ENCODE measurements around the gene INTS11.
A peak's percentile ranks its signal among the peaks of the same experiment; 100 is the strongest.
"Not testable (repeated sequence)": the region's sequence is repeated elsewhere in the genome, so short reads cannot be mapped to it uniquely, and the experiment has no call there.

INTS11 gene

DNA sequence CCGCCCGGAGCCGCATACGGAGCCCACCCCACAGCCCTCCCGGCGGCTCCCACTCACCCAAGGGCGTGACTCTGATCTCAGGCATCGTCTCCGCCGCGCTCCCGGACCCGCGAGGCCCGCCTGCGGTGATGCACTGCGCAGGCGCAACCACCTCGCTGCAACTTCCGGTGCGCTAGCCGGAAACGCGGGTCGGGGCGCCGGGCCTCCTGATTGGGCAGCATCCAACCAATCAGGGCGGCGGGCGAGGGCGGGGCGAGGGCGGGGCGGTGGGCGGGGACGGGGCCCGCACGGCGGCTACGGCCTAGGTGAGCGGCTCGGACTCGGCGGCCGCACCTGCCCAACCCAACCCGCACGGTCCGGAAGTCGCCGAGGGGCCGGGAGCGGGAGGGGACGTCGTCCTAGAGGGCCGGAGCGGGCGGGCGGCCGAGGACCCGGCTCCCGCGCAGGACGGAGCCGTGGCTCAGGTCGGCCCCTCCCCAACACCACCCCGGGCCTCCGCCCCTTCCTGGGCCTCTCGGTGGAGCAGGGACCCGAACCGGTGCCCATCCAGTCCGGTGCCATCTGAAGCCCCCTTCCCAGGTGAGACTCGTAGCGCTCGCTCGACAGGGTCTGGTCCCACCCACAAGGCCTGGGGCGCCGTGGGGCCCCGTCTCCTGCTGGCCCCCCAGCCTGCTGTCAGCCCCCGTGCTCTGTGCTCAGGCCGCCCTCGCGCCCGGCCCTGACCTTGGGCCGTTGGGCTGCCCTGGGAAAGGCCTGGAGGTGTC is at the start of gene INTS11, which contains the start of gene CPTP:
TSS of gene INTS11 (minus strand) at position 137 of the 764 bp plus-strand sequence. CDS start at position 85, 52 bp downstream.
TSS of gene CPTP (plus strand) at position 279 of the 764 bp plus-strand sequence. CDS start 2,109 bp downstream, outside the sequence.
- DNase-seq (ENCODE audit: low read depth in 4 of 4, low spot score in 1 of 4): peak; percentile 89 to 94 (median 94)

GRCh38 chr1:1373815-1374588 is 49.5 kb upstream of the INTS11 start:
- DNase-seq (ENCODE audit: low read depth in 4 of 4, low spot score in 1 of 4): no peak

DNA sequence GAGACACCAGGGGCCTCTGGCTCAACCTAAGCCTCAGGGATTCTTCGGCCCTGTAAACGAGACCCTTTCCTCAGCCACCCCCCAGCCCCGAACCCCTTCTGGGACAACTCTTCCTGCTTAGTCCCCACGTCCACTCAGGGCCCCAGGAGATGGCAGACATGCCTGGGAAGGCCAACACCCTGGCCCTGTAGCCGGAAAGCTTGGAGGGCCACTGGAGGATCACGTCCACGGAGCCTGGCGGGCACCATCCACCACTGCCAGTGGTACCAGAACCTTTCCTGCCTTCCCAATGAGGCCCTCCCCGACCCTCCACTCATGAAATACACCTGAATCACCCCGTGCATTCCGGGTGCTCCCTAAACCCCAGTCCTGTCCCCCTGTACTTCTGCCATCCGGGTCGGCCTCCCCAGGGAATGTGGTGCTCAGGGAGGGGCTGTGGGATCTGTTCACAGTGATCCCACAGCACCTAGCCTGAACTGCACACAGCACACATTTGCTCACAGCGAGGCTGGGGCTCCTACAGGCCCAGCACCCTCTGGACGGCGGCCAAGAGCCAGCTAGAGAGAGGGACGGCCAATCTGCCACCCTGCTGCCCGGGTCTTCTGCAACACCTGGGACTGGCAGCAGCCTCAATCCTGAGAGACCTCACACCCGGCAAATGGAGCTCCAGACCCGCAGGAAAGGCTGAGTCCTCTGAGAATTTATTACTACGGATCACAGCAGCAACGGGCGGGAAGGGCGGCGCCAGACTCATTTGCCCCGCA is 48.8 kb upstream of the INTS11 start:
- DNase-seq (ENCODE audit: low read depth in 4 of 4, low spot score in 1 of 4): no peak

DNA sequence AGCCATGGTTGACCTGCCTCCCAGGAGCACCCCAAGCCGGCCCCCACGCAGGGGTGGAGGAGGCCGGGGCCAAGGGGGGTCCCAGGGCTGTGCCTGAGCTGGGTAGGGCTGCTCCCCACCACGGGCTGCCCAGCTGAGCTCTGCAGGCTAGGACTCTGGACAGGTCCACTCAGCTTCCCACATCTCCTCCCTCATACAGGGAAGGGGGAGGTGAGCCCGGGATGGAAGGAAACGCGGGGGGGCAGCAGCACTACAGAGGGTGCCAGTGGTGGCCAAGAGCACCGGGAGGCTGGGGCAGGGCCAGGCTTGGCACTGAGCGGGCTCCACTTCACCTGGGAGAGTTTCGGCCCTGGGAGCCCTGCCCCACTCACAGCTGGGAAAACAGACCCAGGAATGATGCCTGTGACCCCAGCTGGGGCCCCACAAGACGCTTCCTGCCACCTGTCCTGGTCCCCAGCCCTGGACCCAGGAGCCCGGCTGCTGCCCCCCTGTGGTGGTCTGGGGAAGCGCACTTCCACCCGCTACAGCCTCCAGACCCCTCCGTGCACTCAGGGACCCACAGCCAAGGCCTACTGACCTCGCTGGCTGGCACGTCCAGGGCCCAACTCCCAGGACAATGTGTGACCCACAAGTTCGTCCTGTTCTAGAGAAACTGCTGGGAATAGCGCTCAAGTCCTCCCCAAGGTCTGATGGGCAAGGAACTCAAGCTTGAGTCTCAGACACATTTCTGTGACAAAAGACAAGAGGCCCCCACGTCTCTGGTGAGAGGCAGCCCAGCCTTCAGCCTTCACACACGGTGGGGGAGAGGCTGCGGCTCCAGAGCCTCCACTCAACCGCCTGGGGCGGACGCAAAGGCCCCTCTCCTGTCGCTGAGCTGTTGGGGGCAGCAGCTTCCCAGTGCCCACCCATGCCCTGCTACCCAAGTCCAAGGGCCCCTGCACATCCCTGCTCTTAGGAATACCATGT is 47.6 kb upstream of the INTS11 start:
- peak; percentile 69 to 74 (median 72) for DNase-seq (ENCODE audit: low read depth in 4 of 4, low spot score in 1 of 4)

DNA sequence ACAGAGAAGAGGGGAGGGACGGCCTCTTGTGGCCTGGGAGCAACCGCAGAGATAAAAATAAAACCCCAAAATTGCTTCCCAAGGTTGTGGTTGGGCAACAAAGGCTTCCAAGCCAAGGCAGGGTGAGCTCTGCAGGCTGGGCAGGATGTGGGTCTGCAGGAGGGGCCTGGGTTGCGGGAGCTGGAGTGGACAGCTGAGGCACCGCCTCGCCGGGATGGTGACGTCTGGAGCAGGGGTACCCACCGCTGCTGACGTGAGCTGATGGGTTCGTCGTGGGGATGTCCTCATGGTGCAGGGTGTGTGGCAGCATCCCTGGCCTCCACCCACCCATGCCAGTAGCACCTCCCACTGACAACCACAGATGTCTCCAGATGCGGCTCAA is 46.9 kb upstream of the INTS11 start:
- DNase-seq (ENCODE audit: low read depth in 4 of 4, low spot score in 1 of 4): no peak

DNA sequence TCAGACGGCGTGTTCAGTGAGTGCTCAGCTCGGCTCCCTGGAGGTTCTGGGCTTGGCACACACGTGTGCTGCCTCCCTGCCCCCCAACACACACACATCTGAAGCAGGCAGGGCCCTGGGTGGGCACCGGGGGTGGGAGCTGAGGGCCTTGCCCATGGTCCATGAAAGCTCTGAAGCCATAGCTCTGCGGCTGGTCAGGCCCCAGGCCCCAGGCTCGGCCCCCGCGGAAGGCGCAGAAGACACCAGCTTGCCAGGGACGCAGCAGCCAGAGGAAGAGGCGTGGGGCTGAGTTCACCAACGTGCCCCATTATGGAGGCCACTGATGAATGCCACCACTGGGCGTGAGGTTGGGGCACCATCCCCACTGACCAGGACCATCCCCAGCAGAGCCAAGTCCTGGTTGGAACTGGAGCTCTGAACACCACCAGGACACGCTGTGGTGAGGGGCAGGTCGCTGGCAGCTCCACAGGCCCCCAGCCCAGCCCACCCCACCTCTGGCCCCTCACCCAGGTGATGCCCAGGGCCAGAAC is 46.4 kb upstream of the INTS11 start:
- DNase-seq (ENCODE audit: low read depth in 4 of 4, low spot score in 1 of 4): no peak

- not testable (repeated sequence) for DNase-seq (ENCODE audit: low read depth in 4 of 4, low spot score in 1 of 4)
These were observed 45.6 kb upstream of the INTS11 start for GRCh38 chr1:1370094-1370493.

DNA sequence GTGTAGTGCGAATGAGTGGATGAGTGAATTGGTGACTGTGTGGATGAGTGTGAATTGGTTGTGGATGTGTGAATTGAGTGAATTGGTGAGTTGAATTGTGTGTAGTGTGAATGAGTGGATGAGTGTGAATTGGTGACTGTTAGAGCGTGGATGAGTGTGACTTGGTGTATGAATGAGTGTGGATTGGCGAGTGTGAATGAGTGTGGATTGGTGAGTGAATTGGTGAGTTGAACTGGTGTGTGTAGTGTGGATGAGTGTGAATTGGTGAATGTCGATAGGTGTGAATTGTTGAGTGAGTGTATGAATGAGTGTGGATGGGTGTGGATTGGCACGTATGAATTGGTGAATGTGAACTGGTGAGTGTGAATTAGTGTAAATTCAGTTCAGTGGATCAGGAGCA is 42.9 kb upstream of the INTS11 start:
- DNase-seq (ENCODE audit: low read depth in 4 of 4, low spot score in 1 of 4): no peak

- DNase-seq (ENCODE audit: low read depth in 4 of 4, low spot score in 1 of 4): no peak
These were observed 42.2 kb upstream of the INTS11 start for GRCh38 chr1:1366699-1367066.

GRCh38 chr1:1365875-1366698 is 41.6 kb upstream of the INTS11 start:
- no peak for DNase-seq (ENCODE audit: low read depth in 4 of 4, low spot score in 1 of 4)

DNA sequence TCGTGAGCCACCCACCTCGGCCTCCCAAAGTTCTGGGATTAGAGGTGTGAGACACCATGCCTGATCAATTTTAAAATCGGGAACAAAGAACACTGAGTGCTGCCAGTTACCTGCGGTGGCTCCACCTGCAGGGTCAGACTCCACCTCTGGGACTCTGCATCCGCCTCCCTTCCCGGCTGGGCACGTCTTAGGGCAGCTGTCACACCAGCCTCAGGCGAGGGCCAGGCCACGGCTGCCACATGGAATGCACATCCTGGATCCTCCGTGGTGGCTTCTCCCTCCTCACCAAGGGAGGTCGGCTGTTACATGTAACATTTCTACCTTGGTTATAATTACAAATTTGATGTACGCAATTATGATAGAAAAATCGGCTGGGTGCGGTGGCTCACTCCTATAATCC is 39.8 kb upstream of the INTS11 start:
- DNase-seq (ENCODE audit: low read depth in 4 of 4, low spot score in 1 of 4): no peak

- DNase-seq (ENCODE audit: low read depth in 4 of 4, low spot score in 1 of 4): no peak
These were observed 37.5 kb upstream of the INTS11 start for GRCh38 chr1:1361982-1362423.

DNA sequence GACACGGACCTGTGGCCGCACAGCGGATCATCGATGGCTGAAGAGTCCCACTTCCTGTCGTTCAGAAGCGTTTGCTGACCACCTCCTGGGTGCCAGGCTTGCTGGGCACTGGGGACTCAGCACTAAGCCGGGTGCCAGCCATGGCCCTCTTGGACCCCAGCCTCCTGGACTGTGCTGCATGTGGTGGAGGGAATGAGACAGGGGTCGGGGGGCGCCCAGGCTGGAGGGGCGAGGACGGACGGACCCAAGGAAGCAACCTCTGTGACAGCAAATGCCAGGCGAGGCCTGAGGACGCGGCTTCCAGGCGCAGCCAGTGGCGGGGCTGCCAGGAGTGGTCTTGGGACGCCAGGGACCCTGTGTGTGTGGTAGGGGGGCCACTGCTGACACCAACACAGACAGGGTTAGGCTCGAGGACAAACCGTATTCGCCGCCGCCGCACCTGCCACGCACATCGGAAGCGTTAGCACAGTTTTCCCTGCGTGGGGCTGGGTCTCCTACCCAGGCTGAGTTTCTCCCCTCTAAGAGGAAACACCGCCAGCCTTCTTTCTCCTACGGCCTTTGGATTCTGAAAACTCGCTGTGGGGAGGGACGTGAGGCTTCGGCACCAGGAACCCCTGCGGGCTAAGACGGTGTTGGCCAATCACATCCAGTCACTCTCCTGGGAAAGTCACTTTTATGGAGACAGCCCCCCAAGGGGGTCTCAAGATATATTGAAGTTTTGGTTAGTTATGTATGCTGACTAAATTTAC is 36.9 kb upstream of the INTS11 start:
- no peak for DNase-seq (ENCODE audit: low read depth in 4 of 4, low spot score in 1 of 4)

- DNase-seq (ENCODE audit: low read depth in 4 of 4, low spot score in 1 of 4): no peak
These were observed 36.2 kb upstream of the INTS11 start for GRCh38 chr1:1360506-1361169.

DNA sequence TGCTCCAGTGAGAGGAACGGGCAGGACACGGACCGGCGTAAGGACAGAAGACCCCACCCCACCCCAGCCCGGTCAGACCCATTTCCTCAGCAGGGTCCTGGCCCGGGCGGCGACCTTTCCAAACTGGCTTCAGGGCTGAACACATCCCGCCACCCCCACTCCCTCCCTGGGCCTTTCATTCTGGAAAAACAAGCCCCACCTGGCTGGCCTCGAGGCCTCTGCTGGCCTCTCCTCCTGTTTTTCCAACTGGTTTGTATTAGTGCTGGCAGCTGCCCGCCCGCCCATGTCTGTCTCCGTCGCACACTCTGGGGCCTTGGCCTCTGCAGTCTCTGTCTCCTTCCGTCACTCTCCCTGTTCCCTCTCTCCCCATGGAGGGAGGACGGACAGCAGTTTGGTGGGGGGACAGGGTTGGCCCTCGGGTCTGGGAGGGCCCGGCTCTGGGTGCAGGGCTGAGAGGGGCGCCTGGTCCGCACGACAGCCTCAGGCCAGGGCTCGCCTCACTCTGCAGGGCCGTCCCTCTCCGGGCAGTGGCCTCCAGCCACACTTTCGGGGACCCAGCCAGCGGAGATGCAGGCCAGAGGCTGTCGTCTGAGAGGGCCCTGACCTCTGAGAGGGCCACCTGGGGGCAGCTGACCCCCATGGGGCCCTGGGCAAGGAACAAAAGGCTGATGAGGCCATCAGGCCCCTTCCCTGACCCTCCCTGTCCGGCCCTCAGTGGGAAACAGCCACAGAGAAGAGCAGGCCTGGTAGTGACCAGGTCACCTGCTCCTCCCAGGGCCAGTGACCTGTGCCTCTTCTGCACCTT is 35.4 kb upstream of the INTS11 start:
- no peak for DNase-seq (ENCODE audit: low read depth in 4 of 4, low spot score in 1 of 4)

GRCh38 chr1:1359308-1359663 is 34.8 kb upstream of the INTS11 start:
- no peak for DNase-seq (ENCODE audit: low read depth in 4 of 4, low spot score in 1 of 4)

Measured in stimulated activated CD4-positive, alpha-beta T cell treated with anti-CD3 and anti-CD28 coated beads, Interleukin-1b, Interleukin-23, amount 100 ng/mL, for 24 hours (primary cell).